Measurements from ENCODE around the gene UBQLN3. TPM values are rescaled to one million over a fixed set of nuclear protein-coding genes. Genes with fewer than 3 reads are reported as not detected.

UBQLN3 gene
- total RNA-seq, 1 donor from 2014 or later, result not detected

DNA sequence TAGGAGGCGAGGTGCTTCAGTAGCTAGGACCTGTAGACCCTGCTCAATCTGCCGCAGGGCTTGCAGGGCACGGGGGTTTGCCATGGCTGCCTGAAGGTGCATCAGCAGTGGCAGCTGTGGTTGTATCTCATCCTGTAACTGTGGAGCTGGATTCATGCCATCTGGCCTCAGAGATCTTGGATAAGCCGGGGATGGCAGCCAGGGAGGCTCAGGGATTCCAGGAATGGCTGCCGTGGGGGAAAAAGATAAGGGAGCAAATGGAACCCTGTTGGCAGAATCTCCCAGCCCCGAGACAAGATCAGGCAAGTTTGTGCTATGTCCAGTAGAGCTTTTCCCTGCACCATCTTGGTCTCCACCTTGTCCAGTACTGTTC is 1.8 kb downstream of the UBQLN3 start:
- Mint-ChIP-seq H3K27me3 (no peaks in the 10 kb centered on the region), H3K27ac (no peak overlapping the region), H3K4me1 (ENCODE audit: low read depth) (no peaks in the 10 kb centered on the region)

DNA sequence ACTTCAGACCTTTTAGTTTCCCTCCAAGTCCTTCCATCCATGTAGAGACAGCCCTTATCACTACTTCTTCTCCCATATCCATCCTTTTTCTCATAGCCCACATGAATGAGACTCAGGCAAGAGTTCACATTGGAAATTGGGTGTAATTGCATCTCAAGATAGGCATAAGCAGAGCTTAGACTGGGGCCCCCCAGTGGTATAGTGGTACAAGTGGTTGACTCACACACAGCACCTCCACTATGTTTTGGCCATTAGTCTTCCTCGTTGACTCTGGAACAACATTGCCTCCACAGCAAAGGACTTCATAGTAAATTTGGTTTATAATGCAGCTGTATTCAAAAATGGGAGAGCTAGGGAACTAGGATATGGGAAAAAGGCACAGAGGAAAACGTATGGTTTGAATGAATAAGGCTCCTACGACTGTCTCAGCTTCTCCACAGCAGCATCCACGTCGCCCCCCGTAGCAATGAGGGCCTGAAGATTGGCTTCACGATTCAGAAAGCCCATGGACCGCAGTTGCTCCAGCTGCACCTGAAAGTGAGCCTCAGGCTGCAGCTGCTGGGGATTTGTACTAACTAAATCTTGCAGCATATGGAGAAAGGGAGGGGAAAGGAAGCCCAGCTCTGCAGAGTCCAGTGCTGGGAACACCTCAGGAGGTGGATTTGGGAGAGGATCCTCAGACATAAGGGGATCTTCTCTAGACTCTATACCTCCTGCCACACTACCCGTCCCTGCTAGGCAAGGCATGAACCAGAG is 2.4 kb downstream of the UBQLN3 start:
- DNase-seq (ENCODE audit: low spot score, unreplicated experiment), result no peak
- H3K27me3 Mint-ChIP-seq, result no peaks in the 10 kb centered on the region
- no peak overlapping the region for H3K27ac Mint-ChIP-seq
- H3K36me3 Mint-ChIP-seq (ENCODE audit: insufficient read depth), result no peaks in the 10 kb centered on the region
- no peak for TF ChIP-seq CTCF (IDR thresholded peaks at IDR 0.05; ENCODE audit: unreplicated experiment)
- H3K9me3 Mint-ChIP-seq (ENCODE audit: low read depth), result no peaks in the 10 kb centered on the region
- no peak overlapping the region for H3K4me3 Mint-ChIP-seq (ENCODE audit: low read depth)
- no peaks in the 10 kb centered on the region for H3K4me1 Mint-ChIP-seq (ENCODE audit: low read depth)

More for the DNA sequence above, 1.8 kb downstream of the UBQLN3 start:
- H3K9me3 Mint-ChIP-seq (ENCODE audit: low read depth), result no peaks in the 10 kb centered on the region
- H3K36me3 Mint-ChIP-seq (ENCODE audit: insufficient read depth), result no peaks in the 10 kb centered on the region
- no peak for DNase-seq (ENCODE audit: low spot score, unreplicated experiment)
- H3K4me3 Mint-ChIP-seq (ENCODE audit: low read depth), result no peak overlapping the region
- TF ChIP-seq CTCF (IDR thresholded peaks at IDR 0.05; ENCODE audit: unreplicated experiment), result no peak

- Mint-ChIP-seq H3K4me3 (ENCODE audit: low read depth) (no peak overlapping the region), H3K36me3 (ENCODE audit: insufficient read depth) (no peaks in the 10 kb centered on the region), H3K9me3 (ENCODE audit: low read depth) (no peaks in the 10 kb centered on the region), H3K27me3 (no peaks in the 10 kb centered on the region), H3K4me1 (ENCODE audit: low read depth) (no peaks in the 10 kb centered on the region), H3K27ac (no peak overlapping the region)
- DNase-seq (ENCODE audit: low spot score, unreplicated experiment), result no peak
- no peak for TF ChIP-seq CTCF (IDR thresholded peaks at IDR 0.05; ENCODE audit: unreplicated experiment)
Observed at GRCh38 chr11:5505363-5506048, 4.3 kb downstream of the UBQLN3 start.

- TF ChIP-seq CTCF (IDR thresholded peaks at IDR 0.05; ENCODE audit: unreplicated experiment), result no peak
- no peaks in the 10 kb centered on the region for H3K36me3 Mint-ChIP-seq (ENCODE audit: insufficient read depth)
- peak overlapping the region; percentile 6 for H3K27ac Mint-ChIP-seq
- DNase-seq (ENCODE audit: low spot score, unreplicated experiment), result no peak
- no peak overlapping the region for H3K4me3 Mint-ChIP-seq (ENCODE audit: low read depth)
- H3K27me3 Mint-ChIP-seq, result no peaks in the 10 kb centered on the region
- no peaks in the 10 kb centered on the region for H3K9me3 Mint-ChIP-seq (ENCODE audit: low read depth)
- H3K4me1 Mint-ChIP-seq (ENCODE audit: low read depth), result no peaks in the 10 kb centered on the region
Observed at GRCh38 chr11:5504403-5504921, 5.3 kb downstream of the UBQLN3 start.

DNA sequence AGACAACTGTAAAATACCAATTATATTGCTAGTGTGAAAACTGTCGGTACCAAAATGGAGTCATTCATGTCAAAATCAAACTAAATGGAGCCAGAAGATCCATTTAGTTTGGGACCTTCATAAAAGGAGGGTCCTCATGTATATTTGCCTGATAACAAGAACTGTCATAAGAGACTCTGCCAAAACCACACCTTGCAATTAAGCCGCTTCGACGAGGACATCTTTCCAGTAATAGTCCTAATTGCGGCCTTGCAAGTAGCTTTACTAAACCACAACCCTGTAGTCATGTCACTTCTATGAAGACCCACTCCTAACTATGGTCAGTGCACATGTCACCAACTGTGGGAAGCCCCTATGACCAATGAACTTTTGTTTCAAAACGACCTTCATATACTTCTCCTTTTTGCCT is 9.4 kb downstream of the UBQLN3 start:
- H3K36me3 Mint-ChIP-seq (ENCODE audit: insufficient read depth), result no peaks in the 10 kb centered on the region
- no peaks in the 10 kb centered on the region for H3K27me3 Mint-ChIP-seq
- DNase-seq (ENCODE audit: low spot score, unreplicated experiment), result no peak
- no peaks in the 10 kb centered on the region for H3K4me1 Mint-ChIP-seq (ENCODE audit: low read depth)
- TF ChIP-seq CTCF (IDR thresholded peaks at IDR 0.05; ENCODE audit: unreplicated experiment), result no peak
- no peak overlapping the region for H3K4me3 Mint-ChIP-seq (ENCODE audit: low read depth)
- H3K9me3 Mint-ChIP-seq (ENCODE audit: low read depth), result no peaks in the 10 kb centered on the region
- H3K27ac Mint-ChIP-seq, result no peak overlapping the region

All from progenitor cell of endocrine pancreas (in vitro differentiated cells).